Stomach (tissue), 4 donors: Measurements from ENCODE around the gene ZNF385D.

Experiments used
- CTCF ChIP-seq, 7 experiments: fragments of 450-650 bp in 4 of 7; fragments of 200-600 bp in 3 of 7; sonication (generic) in 3 of 7; IDR thresholded peaks; one replicate each; pipeline ENCODE4 v1.5.1; 2016 to 2019; ENCODE audit warnings: antibody characterized with exemption in 7 of 7, control low read depth in 2 of 7, mild to moderate bottlenecking in 1 of 7
- POLR2AphosphoS5 ChIP-seq, 3 donors: sonication (generic); formaldehyde crosslinking; IDR thresholded peaks; one replicate each; pipeline ENCODE4 v1.6.1; 2016; ENCODE audit warnings: antibody characterized with exemption in 3 of 3

GRCh38 chr3:21505711-21506460, 245.1 kb downstream of the ZNF385D start:
- no peak for TF ChIP-seq CTCF (IDR thresholded peaks at IDR 0.05)
- no peak for TF ChIP-seq POLR2AphosphoS5 (IDR thresholded peaks at IDR 0.05)
